SK-N-SH treated with all-trans-retinoic acid at 6 μM for 48 hours (cell line): ENCODE results near the gene AAR2.

ENCODE experiments used
- ESRRG ChIP-seq: fragments of 250-450 bp; sonication (Bioruptor Pico); IDR thresholded peaks from 2 replicates; pipeline ENCODE4 v1.6.1; 2021; ENCODE audit warnings: mild to moderate bottlenecking
- GLIS3 ChIP-seq: fragments of 250-450 bp; sonication (Bioruptor Pico); IDR thresholded peaks from 2 replicates; pipeline ENCODE4 v1.5.0; 2020; ENCODE audit warnings: mild to moderate bottlenecking, moderate library complexity
- ISL1 ChIP-seq: fragments of 250-450 bp; sonication (Bioruptor Pico); IDR thresholded peaks from 2 replicates; pipeline ENCODE4 v2.1.2; 2022; ENCODE audit warnings: mild to moderate bottlenecking, moderate library complexity
- OSR1 ChIP-seq: fragments of 250-450 bp; sonication (Bioruptor Pico); IDR thresholded peaks from 2 replicates; pipeline ENCODE4 v1.8.0; 2022; ENCODE audit warnings: moderate library complexity, mild to moderate bottlenecking, inconsistent platforms
- PPARA ChIP-seq: fragments of 250-450 bp; sonication (Bioruptor Pico); IDR thresholded peaks from 2 replicates; pipeline ENCODE4 v1.5.0; 2020; ENCODE audit warnings: mild to moderate bottlenecking, borderline replicate concordance
- RARB ChIP-seq: fragments of 250-450 bp; sonication (Bioruptor Pico); IDR thresholded peaks from 2 replicates; pipeline ENCODE4 v1.8.0; 2021; ENCODE audit warnings: mild to moderate bottlenecking, moderate library complexity
- TCF4 ChIP-seq: fragments of 250-450 bp; sonication (Bioruptor Pico); IDR thresholded peaks from 2 replicates; pipeline ENCODE4 v1.8.0; 2021; ENCODE audit warnings: mild to moderate bottlenecking, moderate library complexity, borderline replicate concordance
- TSHZ2 ChIP-seq: fragments of 250-450 bp; sonication (Bioruptor Pico); IDR thresholded peaks from 2 replicates; pipeline ENCODE4 v1.5.0; 2020; ENCODE audit warnings: mild to moderate bottlenecking, moderate library complexity
- ZFP3 ChIP-seq: fragments of 250-450 bp; sonication (Bioruptor Pico); IDR thresholded peaks from 2 replicates; pipeline ENCODE4 v1.5.0; 2020; ENCODE audit warnings: mild to moderate bottlenecking, moderate library complexity
- ZFP30 ChIP-seq: fragments of 450-650 bp; formaldehyde crosslinking; IDR thresholded peaks from 2 replicates; pipeline ENCODE4 v1.5.0; 2022; ENCODE audit warnings: mild to moderate bottlenecking, moderate library complexity
- ZNF565 ChIP-seq: fragments of 450-650 bp; formaldehyde crosslinking; conservative IDR thresholded peaks from 2 replicates; pipeline ENCODE4 v1.5.0; 2020; ENCODE audit warnings: low read depth, mild to moderate bottlenecking, moderate library complexity
- TF ChIP-seq, protein P1 (sequence below): fragments of 250-450 bp; sonication (Bioruptor Pico); IDR thresholded peaks from 2 replicates; pipeline ENCODE4 v1.8.0; 2021; ENCODE audit warnings: low read depth, mild to moderate bottlenecking, moderate library complexity, borderline replicate concordance
- TF ChIP-seq, protein P2 (sequence below): fragments of 250-450 bp; sonication (Bioruptor Pico); IDR thresholded peaks from 2 replicates; pipeline ENCODE4 v1.5.1; 2020; ENCODE audit warnings: low read depth, mild to moderate bottlenecking, moderate library complexity
- TF ChIP-seq, protein P3 (sequence below): fragments of 250-450 bp; sonication (Bioruptor Pico); IDR thresholded peaks from 2 replicates; pipeline ENCODE4 v1.8.0; 2020; ENCODE audit warnings: mild to moderate bottlenecking, moderate library complexity, borderline replicate concordance

DNA sequence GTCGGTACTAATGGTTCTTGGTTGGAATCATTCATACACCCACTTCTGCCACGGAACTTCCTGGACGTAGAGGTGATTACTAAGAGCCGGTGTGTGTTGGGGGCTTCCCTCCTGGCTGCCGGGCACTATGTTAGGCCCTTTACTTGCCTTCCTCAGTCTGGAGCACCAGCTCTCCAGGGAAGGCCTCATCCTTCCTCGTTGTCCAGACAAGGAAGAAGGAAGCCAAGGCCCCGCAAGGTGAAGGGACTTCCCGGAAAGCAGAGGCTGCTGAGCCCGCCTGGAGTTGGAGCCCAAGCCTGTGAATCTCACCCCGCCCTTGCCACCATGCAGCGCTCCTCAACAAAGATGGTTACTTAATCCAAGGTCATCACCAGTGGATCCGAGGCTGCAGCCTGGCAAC is 26.2 kb downstream of the AAR2 start:
- TF ChIP-seq ZFP30 (CRISPR knock-in tag) (no peak), ZFP3 (CRISPR knock-in tag) (no peak), ISL1 (CRISPR knock-in tag) (no peak), TCF4 (CRISPR knock-in tag) (no peak), PPARA (no peak), TSHZ2 (CRISPR knock-in tag) (no peak), OSR1 (CRISPR knock-in tag) (no peak), RARB (CRISPR knock-in tag) (no peak), GLIS3 (CRISPR knock-in tag) (no peak), ESRRG (CRISPR knock-in tag) (no peak), ZNF565 (CRISPR knock-in tag) (no peak)
- TF ChIP-seq, protein P1, sequence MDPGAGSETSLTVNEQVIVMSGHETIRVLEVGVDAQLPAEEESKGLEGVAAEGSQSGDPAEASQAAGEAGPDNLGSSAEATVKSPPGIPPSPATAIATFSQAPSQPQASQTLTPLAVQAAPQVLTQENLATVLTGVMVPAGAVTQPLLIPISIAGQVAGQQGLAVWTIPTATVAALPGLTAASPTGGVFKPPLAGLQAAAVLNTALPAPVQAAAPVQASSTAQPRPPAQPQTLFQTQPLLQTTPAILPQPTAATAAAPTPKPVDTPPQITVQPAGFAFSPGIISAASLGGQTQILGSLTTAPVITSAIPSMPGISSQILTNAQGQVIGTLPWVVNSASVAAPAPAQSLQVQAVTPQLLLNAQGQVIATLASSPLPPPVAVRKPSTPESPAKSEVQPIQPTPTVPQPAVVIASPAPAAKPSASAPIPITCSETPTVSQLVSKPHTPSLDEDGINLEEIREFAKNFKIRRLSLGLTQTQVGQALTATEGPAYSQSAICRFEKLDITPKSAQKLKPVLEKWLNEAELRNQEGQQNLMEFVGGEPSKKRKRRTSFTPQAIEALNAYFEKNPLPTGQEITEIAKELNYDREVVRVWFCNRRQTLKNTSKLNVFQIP (CRISPR knock-in tag), result no peak
- TF ChIP-seq, protein P2, sequence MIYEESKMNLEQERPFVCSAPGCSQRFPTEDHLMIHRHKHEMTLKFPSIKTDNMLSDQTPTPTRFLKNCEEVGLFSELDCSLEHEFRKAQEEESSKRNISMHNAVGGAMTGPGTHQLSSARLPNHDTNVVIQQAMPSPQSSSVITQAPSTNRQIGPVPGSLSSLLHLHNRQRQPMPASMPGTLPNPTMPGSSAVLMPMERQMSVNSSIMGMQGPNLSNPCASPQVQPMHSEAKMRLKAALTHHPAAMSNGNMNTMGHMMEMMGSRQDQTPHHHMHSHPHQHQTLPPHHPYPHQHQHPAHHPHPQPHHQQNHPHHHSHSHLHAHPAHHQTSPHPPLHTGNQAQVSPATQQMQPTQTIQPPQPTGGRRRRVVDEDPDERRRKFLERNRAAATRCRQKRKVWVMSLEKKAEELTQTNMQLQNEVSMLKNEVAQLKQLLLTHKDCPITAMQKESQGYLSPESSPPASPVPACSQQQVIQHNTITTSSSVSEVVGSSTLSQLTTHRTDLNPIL, result no peak
- TF ChIP-seq, protein P3, sequence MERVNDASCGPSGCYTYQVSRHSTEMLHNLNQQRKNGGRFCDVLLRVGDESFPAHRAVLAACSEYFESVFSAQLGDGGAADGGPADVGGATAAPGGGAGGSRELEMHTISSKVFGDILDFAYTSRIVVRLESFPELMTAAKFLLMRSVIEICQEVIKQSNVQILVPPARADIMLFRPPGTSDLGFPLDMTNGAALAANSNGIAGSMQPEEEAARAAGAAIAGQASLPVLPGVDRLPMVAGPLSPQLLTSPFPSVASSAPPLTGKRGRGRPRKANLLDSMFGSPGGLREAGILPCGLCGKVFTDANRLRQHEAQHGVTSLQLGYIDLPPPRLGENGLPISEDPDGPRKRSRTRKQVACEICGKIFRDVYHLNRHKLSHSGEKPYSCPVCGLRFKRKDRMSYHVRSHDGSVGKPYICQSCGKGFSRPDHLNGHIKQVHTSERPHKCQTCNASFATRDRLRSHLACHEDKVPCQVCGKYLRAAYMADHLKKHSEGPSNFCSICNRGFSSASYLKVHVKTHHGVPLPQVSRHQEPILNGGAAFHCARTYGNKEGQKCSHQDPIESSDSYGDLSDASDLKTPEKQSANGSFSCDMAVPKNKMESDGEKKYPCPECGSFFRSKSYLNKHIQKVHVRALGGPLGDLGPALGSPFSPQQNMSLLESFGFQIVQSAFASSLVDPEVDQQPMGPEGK (CRISPR knock-in tag), result no peak
